Erythroblast (primary cell): Measurements from ENCODE around the gene GLYATL1.

Source experiments
- GATA1 ChIP-seq: IDR thresholded peaks from 2 replicates; pipeline ENCODE4 v1.6.1; 2011; ENCODE audit warnings: low read depth, mild to moderate bottlenecking, control low read depth, low read length, moderate library complexity
- POLR2A ChIP-seq: IDR thresholded peaks from 2 replicates; pipeline ENCODE4 v1.6.1; 2011; ENCODE audit warnings: mild to moderate bottlenecking, low read length

DNA sequence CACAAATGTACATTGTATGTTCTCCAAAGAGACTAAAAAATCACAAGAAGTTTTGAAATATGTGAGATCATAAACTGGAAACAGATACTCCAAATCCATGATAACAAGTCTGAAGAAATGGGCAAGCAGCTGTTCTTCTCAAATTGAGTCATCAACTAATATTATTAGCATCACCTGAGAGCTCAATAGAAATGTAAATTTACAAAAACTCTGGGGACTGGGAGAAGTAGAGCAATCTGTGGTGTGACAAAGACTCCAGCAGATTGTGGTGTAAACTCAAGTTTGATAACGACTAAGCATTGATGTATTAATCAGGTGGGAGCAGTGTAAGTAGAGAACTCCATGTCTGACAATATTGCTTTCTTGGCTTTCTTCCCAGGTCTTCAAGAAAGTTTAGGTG, 53.2 kb downstream of the GLYATL1 start:
- TF ChIP-seq POLR2A (no peak), GATA1 (no peak)
